GM12891 (cell line): ENCODE data around the gene UQCR10.

Experiments
- POLR2A ChIP-seq: IDR thresholded peaks from 2 replicates; pipeline ENCODE4 v1.6.1; 2011; ENCODE audit warnings: low read depth, low read length, control low read depth
- POLR2AphosphoS5 ChIP-seq: IDR thresholded peaks from 2 replicates; pipeline ENCODE4 v1.6.1; 2011; ENCODE audit warnings: low read depth, low read length, control low read depth
- TAF1 ChIP-seq: IDR thresholded peaks from 2 replicates; pipeline ENCODE4 v1.6.1; 2011; ENCODE audit warnings: low read depth, low read length, control low read depth

DNA sequence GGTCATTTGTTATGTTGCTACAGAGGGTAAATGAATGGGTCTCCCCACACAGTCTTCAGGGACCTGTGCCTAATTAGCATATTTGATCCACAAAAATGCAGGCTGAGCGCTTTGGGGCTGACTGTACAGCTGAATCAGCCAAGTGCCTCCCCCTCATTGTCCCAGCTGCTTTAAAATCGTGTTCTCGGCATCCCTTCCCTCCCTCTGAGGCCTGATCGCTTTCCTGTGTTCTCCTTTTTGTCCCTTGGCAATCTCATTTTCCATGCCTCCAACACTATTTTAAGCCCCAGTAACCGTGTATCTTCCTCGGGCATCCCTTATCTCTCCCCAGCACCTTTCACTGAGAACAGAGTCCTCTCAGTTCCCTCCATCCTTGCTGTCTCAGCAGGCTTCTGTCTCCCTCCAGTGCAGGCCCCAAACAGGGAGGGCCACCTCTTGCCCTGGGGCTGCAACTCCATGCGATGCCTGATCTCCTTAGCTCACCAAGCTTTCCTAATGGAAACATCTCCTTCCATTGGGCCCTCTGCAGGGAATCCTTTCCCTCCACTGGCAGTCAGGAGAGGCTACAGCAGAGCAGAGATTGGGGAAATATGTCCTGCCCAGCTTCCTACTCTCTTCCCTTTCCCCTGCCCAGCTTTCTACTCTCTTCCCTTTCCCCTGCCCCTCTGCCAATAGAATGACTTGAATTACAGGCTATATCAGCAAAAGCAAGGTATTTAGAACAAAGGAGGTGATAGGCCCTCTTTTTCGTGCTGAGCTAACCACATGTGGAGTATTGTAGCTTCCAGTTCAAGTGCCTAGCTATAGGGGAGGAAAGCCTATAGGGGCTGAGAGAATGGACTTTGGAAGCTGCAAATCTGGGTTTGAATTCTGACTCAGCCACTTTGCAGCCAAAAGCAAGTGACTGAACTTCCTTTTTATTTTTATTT lies 13.8 kb downstream of the UQCR10 start:
- no peak for TF ChIP-seq POLR2AphosphoS5
- no peak for TF ChIP-seq POLR2A
- TF ChIP-seq TAF1, result no peak
